Cardiac muscle cell (in vitro differentiated cells and primary cell): ENCODE measurements around the gene FAM200A. TPM values are rescaled to one million over a fixed set of nuclear protein-coding genes. Genes with fewer than 3 reads are reported as not detected.
A peak's percentile ranks its signal among the peaks of the same experiment; 100 is the strongest.
"Not testable (repeated sequence)": the region's sequence is repeated elsewhere in the genome, so short reads cannot be mapped to it uniquely, and the experiment has no call there.

ENCODE experiments used
- DNase-seq, 2 donors: peaks; one replicate each; pipeline versions ENCODE4 v3.0.0 to v3.0.0-alpha.2; 2010 to 2017; ENCODE audit warnings: low read depth in 1 of 2, low spot score in 1 of 2
- H3K27ac ChIP-seq: fragments of 200-600 bp; sonication (generic); 2 replicates; pipeline ENCODE4 v1.5.1; 2016
- H3K27me3 ChIP-seq: fragments of 200-600 bp; sonication (generic); 2 replicates; pipeline ENCODE4 v1.6.0; 2016; ENCODE audit warnings: control low read depth
- H3K36me3 ChIP-seq: fragments of 200-600 bp; sonication (generic); 2 replicates; pipeline ENCODE4 v1.5.1; 2016; ENCODE audit warnings: control low read depth
- H3K4me1 ChIP-seq: fragments of 200-600 bp; sonication (generic); 2 replicates; pipeline ENCODE4 v1.8.1; 2017; ENCODE audit warnings: low read depth, mild to moderate bottlenecking, mixed run types
- H3K4me3 ChIP-seq: fragments of 200-600 bp; sonication (generic); 2 replicates; pipeline ENCODE4 v1.5.1; 2016; ENCODE audit warnings: mild to moderate bottlenecking
- H3K9me3 ChIP-seq: fragments of 200-600 bp; sonication (generic); 2 replicates; pipeline ENCODE4 v1.5.1; 2017; ENCODE audit warnings: low read depth, mild to moderate bottlenecking, control low read depth
- CTCF ChIP-seq: IDR thresholded peaks from 2 replicates; pipeline ENCODE4 v1.5.1; 2012; ENCODE audit warnings: low read depth, mild to moderate bottlenecking, low read length
- polyA plus RNA-seq: library from polyadenylated mRNA; unstranded; fragments of >200 nt; fragmentation: Nextera tagmentation; extraction: Ambion mirVana; gene quantifications from 2 replicates; pipeline ENCODE4 v1.2.1, GENCODE V29; 2016
- total RNA-seq: library from RNA; depleted of rRNA; stranded (reverse); fragments of >200 nt; gene quantifications from 2 replicates; pipeline ENCODE4 v1.2.3, GENCODE V29; 2016

FAM200A gene
- total and polyA plus RNA-seq, 2 experiments from 2014 or later, result 8.0 to 11.1 TPM

- Histone ChIP-seq H3K4me3 (no peak overlapping the region), H3K27me3 (no peaks in the 10 kb centered on the region), H3K4me1 (no peaks in the 10 kb centered on the region), H3K27ac (no peak overlapping the region), H3K9me3 (peaks cover 5% of the 10 kb centered on the region), H3K36me3 (no peaks in the 10 kb centered on the region)
- DNase-seq, result no peak
- no peak for TF ChIP-seq CTCF
These were observed 37.0 kb upstream of the FAM200A start for GRCh38 chr7:99588868-99589267.

- H3K4me3 ChIP-seq, result peak overlapping the region; percentile 42
- DNase-seq, H3K27me3 ChIP-seq, H3K4me1 ChIP-seq, H3K9me3 ChIP-seq, H3K36me3 ChIP-seq: not testable (repeated sequence)
- peak overlapping the region; percentile 20 for H3K27ac ChIP-seq
These were observed 28.9 kb upstream of the FAM200A start for GRCh38 chr7:99580778-99581332.

DNA sequence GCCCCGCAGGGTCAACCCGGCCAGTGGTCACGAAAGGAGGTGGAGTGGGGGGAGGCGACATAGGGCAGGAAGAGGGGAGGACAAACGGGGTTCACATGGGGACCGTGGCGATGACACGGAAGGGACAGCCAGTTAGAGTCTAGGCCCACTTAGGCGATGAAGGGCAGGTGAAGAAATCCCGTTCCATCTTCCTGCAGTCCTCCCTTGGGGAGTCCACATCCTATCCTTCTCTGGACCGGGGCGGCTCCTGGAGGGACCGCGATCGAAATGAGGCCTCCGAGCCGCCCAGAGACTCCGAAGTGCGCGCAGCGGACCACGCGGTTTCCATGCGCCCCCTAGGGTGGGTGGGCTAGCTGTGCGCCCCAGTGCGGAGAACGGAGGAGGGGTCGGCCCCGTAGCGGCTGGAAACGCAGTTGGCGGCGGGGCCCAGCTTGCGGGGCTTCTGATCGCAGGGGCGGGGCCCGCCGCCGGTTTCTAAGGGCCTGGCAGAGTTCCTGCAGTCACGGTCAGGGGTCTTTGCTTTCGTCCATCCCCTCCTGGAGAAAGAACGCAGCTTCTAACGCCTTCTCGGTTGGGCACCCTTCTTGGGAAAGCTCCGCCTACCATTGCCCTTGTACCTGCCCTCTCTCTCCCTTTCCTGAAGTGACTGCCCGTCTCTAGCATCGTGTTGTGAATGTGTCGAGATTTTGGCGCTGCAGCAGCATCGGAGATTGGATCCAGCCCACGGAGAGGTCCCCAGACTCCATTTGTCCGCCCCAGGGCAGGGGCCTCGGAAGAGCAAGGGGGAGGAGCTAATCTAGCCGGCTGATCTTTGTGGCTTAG lies 28.3 kb upstream of the FAM200A start:
- Histone ChIP-seq H3K27ac (peak overlapping the region; percentile 20), H3K4me1 (no peaks in the 10 kb centered on the region), H3K9me3 (no peaks in the 10 kb centered on the region), H3K4me3 (peak overlapping the region; percentile 42), H3K27me3 (no peaks in the 10 kb centered on the region), H3K36me3 (no peaks in the 10 kb centered on the region)
- TF ChIP-seq CTCF, result peak; percentile 45
- DNase-seq, result peak; percentile 35 to 86

DNA sequence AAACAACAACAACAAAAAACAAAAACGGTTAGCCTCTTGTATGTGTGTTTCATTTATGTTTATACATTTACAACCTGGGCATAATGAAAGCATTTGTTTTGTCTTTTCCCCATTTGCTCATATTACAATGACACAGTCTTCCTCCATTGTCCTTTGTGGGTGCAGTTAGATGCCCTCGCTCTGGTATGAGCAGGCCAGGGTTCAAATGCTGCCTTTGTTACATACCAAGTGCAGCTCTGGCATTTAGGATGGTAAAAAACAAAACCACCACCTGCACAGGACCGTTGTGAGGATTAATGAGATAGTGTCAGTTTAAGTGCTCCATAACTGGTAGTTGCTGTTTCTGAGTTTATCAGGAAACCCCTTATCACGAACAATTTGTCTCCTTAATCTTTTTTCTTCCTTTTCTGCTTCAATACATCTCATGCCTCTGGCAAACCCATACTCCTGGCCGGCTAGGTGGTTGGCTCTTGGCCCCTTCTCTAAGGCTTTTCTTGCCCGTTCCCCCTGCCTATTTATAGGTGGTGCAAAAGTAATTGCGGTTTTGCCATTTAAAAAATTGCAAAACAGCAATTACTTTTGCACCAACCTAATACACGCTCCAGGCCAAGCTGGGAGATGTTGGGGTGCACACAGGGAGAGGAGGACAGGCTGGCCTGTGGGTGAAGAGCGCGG lies 27.5 kb upstream of the FAM200A start:
- H3K27ac ChIP-seq, result no peak overlapping the region
- no peaks in the 10 kb centered on the region for H3K9me3 ChIP-seq
- no peaks in the 10 kb centered on the region for H3K27me3 ChIP-seq
- no peaks in the 10 kb centered on the region for H3K4me1 ChIP-seq
- TF ChIP-seq CTCF, result no peak
- DNase-seq, result no peak
- H3K36me3 ChIP-seq, result no peaks in the 10 kb centered on the region
- peak overlapping the region; percentile 42 for H3K4me3 ChIP-seq

- no peak overlapping the region for H3K27ac ChIP-seq
- TF ChIP-seq CTCF, result no peak
- H3K9me3 ChIP-seq, result no peaks in the 10 kb centered on the region
- H3K27me3 ChIP-seq, result no peaks in the 10 kb centered on the region
- no peaks in the 10 kb centered on the region for H3K4me1 ChIP-seq
- DNase-seq, result no peak
- H3K36me3 ChIP-seq, result peaks cover 22% of the 10 kb centered on the region
- H3K4me3 ChIP-seq, result no peak overlapping the region
These were observed 24.3 kb upstream of the FAM200A start for GRCh38 chr7:99576251-99576650.

GRCh38 chr7:99573257-99573656 lies 21.3 kb upstream of the FAM200A start:
- no peak overlapping the region for H3K4me3 ChIP-seq
- H3K4me1 ChIP-seq, result no peaks in the 10 kb centered on the region
- peaks cover 38% of the 10 kb centered on the region for H3K36me3 ChIP-seq
- H3K27me3 ChIP-seq, result no peaks in the 10 kb centered on the region
- no peaks in the 10 kb centered on the region for H3K9me3 ChIP-seq
- no peak for DNase-seq
- no peak for TF ChIP-seq CTCF
- H3K27ac ChIP-seq, result peak overlapping the region; percentile 6
